OCI-LY7 (cell line): ENCODE measurements around the gene SMC6.

Experiments
- EZH2phosphoT487 ChIP-seq: fragments of 200-600 bp; sonication (generic); IDR thresholded peaks from 2 replicates; pipeline ENCODE4 v1.6.1; 2018; ENCODE audit warnings: low read depth, borderline replicate concordance, mild to moderate bottlenecking, mixed run types, antibody characterized with exemption, low read length, moderate library complexity, mixed read lengths
- TF ChIP-seq, protein P1 (sequence below): fragments of 200-600 bp; sonication (generic); conservative IDR thresholded peaks from 2 replicates; pipeline ENCODE4 v1.5.1; 2014; ENCODE audit warnings: mild to moderate bottlenecking, antibody characterized with exemption, low read length, moderate library complexity, mixed read lengths

DNA sequence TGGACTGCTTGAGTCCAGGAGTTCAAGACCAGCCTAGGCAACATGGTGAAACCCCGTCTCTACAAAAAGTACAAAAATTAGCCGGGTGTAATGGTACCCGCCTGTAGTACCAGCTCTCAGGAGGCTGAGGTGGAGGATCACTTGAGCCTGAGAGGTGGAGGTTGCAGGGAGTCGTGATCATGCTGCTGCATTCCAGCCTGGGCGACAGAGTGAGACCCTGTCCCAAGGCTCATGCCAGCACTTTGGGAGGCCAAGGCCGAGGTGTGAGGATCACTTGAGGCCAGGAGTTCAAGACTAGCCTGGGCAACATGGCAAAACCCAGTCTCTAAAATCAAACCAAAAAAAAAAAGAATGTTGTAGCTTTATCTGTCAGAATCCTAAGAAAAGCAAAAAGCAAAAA lies 25.4 kb downstream of the SMC6 start:
- TF ChIP-seq, protein P1, sequence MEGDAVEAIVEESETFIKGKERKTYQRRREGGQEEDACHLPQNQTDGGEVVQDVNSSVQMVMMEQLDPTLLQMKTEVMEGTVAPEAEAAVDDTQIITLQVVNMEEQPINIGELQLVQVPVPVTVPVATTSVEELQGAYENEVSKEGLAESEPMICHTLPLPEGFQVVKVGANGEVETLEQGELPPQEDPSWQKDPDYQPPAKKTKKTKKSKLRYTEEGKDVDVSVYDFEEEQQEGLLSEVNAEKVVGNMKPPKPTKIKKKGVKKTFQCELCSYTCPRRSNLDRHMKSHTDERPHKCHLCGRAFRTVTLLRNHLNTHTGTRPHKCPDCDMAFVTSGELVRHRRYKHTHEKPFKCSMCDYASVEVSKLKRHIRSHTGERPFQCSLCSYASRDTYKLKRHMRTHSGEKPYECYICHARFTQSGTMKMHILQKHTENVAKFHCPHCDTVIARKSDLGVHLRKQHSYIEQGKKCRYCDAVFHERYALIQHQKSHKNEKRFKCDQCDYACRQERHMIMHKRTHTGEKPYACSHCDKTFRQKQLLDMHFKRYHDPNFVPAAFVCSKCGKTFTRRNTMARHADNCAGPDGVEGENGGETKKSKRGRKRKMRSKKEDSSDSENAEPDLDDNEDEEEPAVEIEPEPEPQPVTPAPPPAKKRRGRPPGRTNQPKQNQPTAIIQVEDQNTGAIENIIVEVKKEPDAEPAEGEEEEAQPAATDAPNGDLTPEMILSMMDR: no peak
- TF ChIP-seq EZH2phosphoT487: no peak
